Right renal pelvis (tissue), 4 donors: ENCODE results near the gene MYADM. TPM values are rescaled to one million over a fixed set of nuclear protein-coding genes. Genes with fewer than 3 reads are reported as not detected.

Experiments
- DNase-seq, 4 donors: peaks; one replicate each; pipeline ENCODE4 v3.0.0-alpha.2; 2013; ENCODE audit warnings: low read depth in 4 of 4, low spot score in 3 of 4, missing footprints in 1 of 4
- polyA plus RNA-seq, 4 donors: library from polyadenylated mRNA; unstranded; fragments of 120-200 nt; gene quantifications; one replicate each; pipeline ENCODE4 v1.2.1, GENCODE V29; 2013; ENCODE audit not compliant: insufficient read length in 4 of 4

MYADM gene
- polyA plus RNA-seq, 4 donors, result 71.2 to 79.5 (median 79.5) TPM

- DNase-seq, result no peak
Observed at GRCh38 chr19:53908935-53909415, 41.3 kb downstream of the MYADM start, which contains the start of gene CACNG7. Gene CACNG7, plus strand, starts transcription at chr19:53909278. Its CDS starts 3,554 bp downstream, at chr19:53912832.

GRCh38 chr19:53909471-53910169 lies 41.9 kb downstream of the MYADM start:
- DNase-seq, result no peak

GRCh38 chr19:53910170-53910518 lies 42.5 kb downstream of the MYADM start:
- no peak for DNase-seq

- no peak for DNase-seq
Observed at GRCh38 chr19:53912653-53913052, 45.0 kb downstream of the MYADM start.

GRCh38 chr19:53915000-53915399 lies 47.3 kb downstream of the MYADM start:
- no peak for DNase-seq

GRCh38 chr19:53916004-53916403 lies 48.3 kb downstream of the MYADM start:
- DNase-seq, result no peak

GRCh38 chr19:53917356-53917755 lies 49.7 kb downstream of the MYADM start:
- no peak for DNase-seq

Other genes starting within 250 kb of the MYADM start
- gene DPRX, start 235.9 kb upstream of the MYADM start, polyA plus RNA-seq, result not detected
- gene NLRP12, start 43.6 kb upstream of the MYADM start, polyA plus RNA-seq, result under 1 TPM; 0.16 to 0.21 (median 0.17) TPM
- under 1 TPM; 0.39 to 0.67 (median 0.54) TPM for gene PRKCG, start 14.3 kb downstream of the MYADM start, polyA plus RNA-seq
- 1 to 10 TPM in 2 of 4 donors, under 1 TPM in 2; 0.61 to 1.4 (median 0.94) TPM for gene CACNG7, start 41.4 kb downstream of the MYADM start, polyA plus RNA-seq
- under 1 TPM; 0.17 to 0.29 (median 0.26) TPM for gene CACNG8, start 95.1 kb downstream of the MYADM start, polyA plus RNA-seq
- gene CACNG6, start 123.8 kb downstream of the MYADM start, polyA plus RNA-seq, result 1 to 10 TPM in 1 of 4 donors, under 1 TPM in 3; 0.77 to 1.5 (median 0.84) TPM
- under 1 TPM in 2 of 4 donors, not detected in 2; 0.17 to 0.18 TPM for gene VSTM1, start 196.0 kb downstream of the MYADM start, polyA plus RNA-seq
- gene TARM1, start 213.5 kb downstream of the MYADM start, polyA plus RNA-seq, result not detected
- gene OSCAR, start 232.9 kb downstream of the MYADM start, polyA plus RNA-seq, result under 1 TPM; 0.15 to 0.33 (median 0.21) TPM
- 100 to 1,000 TPM; 103 to 139 (median 114) TPM for gene NDUFA3, start 235.0 kb downstream of the MYADM start, polyA plus RNA-seq
- gene TFPT, start 247.8 kb downstream of the MYADM start, polyA plus RNA-seq, result 10 to 100 TPM; 14.3 to 22.6 (median 14.4) TPM
- gene PRPF31, start 247.9 kb downstream of the MYADM start, polyA plus RNA-seq, result 10 to 100 TPM; 64.7 to 81.6 (median 67.2) TPM